Measurements from ENCODE around the gene MACROD1.

- no peak for TF ChIP-seq CTCF (IDR thresholded peaks at IDR 0.05)
- TF ChIP-seq POLR2A (IDR thresholded peaks at IDR 0.05), result no peak
Measured at GRCh38 chr11:63991558-63991957, 174.4 kb downstream of the MACROD1 start.
